Esophagus squamous epithelium (tissue), 5 donors: Measurements from ENCODE around the gene RHOT2. TPM values are rescaled to one million over a fixed set of nuclear protein-coding genes. Genes with fewer than 3 reads are reported as not detected.
A peak's percentile ranks its signal among the peaks of the same experiment; 100 is the strongest.

Source experiments
- DNase-seq: peaks from one replicate; lab custom pipeline; 2025; lab: John Stamatoyannopoulos, UW
- H3K27ac ChIP-seq, 4 donors: fragments of 200-600 bp; sonication (generic); one replicate each; pipeline ENCODE4 v1.5.1; 2016 to 2019; ENCODE audit warnings: mild to moderate bottlenecking in 1 of 4
- H3K27me3 ChIP-seq, 4 donors: fragments of 200-600 bp; sonication (generic); 1 replicate in 3 of 4; 2 replicates in 1 of 4; pipeline versions ENCODE4 v1.5.1 to v1.6.0; 2017 to 2021; ENCODE audit warnings: antibody characterized with exemption in 1 of 4
- H3K36me3 ChIP-seq, 3 donors: fragments of 200-600 bp; sonication (generic); one replicate each; pipeline ENCODE4 v1.5.1; 2016 to 2019
- H3K4me1 ChIP-seq, 3 donors: fragments of 200-600 bp; sonication (generic); one replicate each; pipeline ENCODE4 v1.5.1; 2017 to 2019
- H3K4me3 ChIP-seq, 4 donors: fragments of 200-600 bp; sonication (generic); 1 replicate in 3 of 4; 2 replicates in 1 of 4; pipeline ENCODE4 v1.5.1; 2016 to 2019; ENCODE audit warnings: mild to moderate bottlenecking in 2 of 4, moderate library complexity in 1 of 4
- H3K9me3 ChIP-seq, 3 donors: fragments of 200-600 bp; sonication (generic); one replicate each; pipeline ENCODE4 v1.5.1; 2016 to 2019
- CTCF ChIP-seq, 6 experiments: fragments of 450-650 bp in 4 of 6; fragments of 200-600 bp in 2 of 6; sonication (generic) in 2 of 6; IDR thresholded peaks; one replicate each; pipeline ENCODE4 v1.5.1; 2016 to 2019; ENCODE audit warnings: antibody characterized with exemption in 6 of 6, mild to moderate bottlenecking in 4 of 6, moderate library complexity in 4 of 6
- POLR2A ChIP-seq, 4 donors: fragments of 450-650 bp; IDR thresholded peaks; one replicate each; pipeline ENCODE4 v1.6.1; 2017; ENCODE audit warnings: antibody characterized with exemption in 4 of 4, mild to moderate bottlenecking in 4 of 4, moderate library complexity in 3 of 4
- WGBS, 2 donors: methylation state at CpG; one replicate each; pipeline ENCODE4 v1.1.5; 2018; 5-methylcytosine and 5-hydroxymethylcytosine counted together
- intact Hi-C: fragments of 100-400 bp; cut with DNase I; formaldehyde crosslinking; loops from one replicate; pipeline ENCODE4 v1.15.0; 2022
- total RNA-seq, 4 donors: library from RNA; depleted of rRNA; stranded (reverse); fragments of >200 nt; gene quantifications; one replicate each; pipeline ENCODE4 v1.1.0, GENCODE V29; 2016
- donor health status: DM: yes; HTN: yes; CAD: no.

Gene RHOT2
- total RNA-seq, 4 donors from 2014 or later = 28.4 to 70.2 (median 48.9) TPM

- DNase-seq = no peak
These were observed 52.0 kb downstream of the RHOT2 start for GRCh38 chr16:719815-720446.

GRCh38 chr16:720447-720989 lies 52.6 kb downstream of the RHOT2 start:
- Histone ChIP-seq H3K36me3 (no peaks in the 10 kb centered on the region), H3K9me3 (no peaks in the 10 kb centered on the region), H3K27ac (peak overlapping the region; percentile 78 to 90 (median 84)), H3K27me3 (peaks cover 0 to 38% (median 6%) of the 10 kb centered on the region in 4 donors), H3K4me1 (peaks cover 27 to 55% (median 30%) of the 10 kb centered on the region in 3 donors), H3K4me3 (peak overlapping the region; percentile 59 to 87 (median 72))
- WGBS, 2 donors = 0% methylated on average over 2 of the region's 38 CpGs
- TF ChIP-seq POLR2A (IDR thresholded peaks at IDR 0.05) (no peak), CTCF (IDR thresholded peaks at IDR 0.05) (no peak)
- intact Hi-C loops = no loop called here
- no peak for DNase-seq

More at GRCh38 chr16:719815-720446, 52.0 kb downstream of the RHOT2 start:
- H3K27me3 ChIP-seq = peaks cover 0 to 36% (median 6%) of the 10 kb centered on the region in 4 donors
- no peaks in the 10 kb centered on the region for H3K36me3 ChIP-seq
- TF ChIP-seq POLR2A (IDR thresholded peaks at IDR 0.05) (no peak), CTCF (IDR thresholded peaks at IDR 0.05) (no peak)
- H3K9me3 ChIP-seq = no peaks in the 10 kb centered on the region
- peaks cover 27 to 60% (median 34%) of the 10 kb centered on the region in 3 donors for H3K4me1 ChIP-seq
- H3K27ac ChIP-seq = peak overlapping the region; percentile 78 to 90 (median 84)
- H3K4me3 ChIP-seq = peak overlapping the region; percentile 59 to 87 (median 72)
- WGBS, 2 donors = 8 to 27% methylated on average over 4 to 15 of the region's 16 CpGs
- intact Hi-C loops = no loop called here

- peaks cover 0 to 38% (median 3%) of the 10 kb centered on the region in 4 donors for H3K27me3 ChIP-seq
- peaks cover 22 to 53% (median 23%) of the 10 kb centered on the region in 3 donors for H3K4me1 ChIP-seq
- peak within 1 kb of the TSS; percentile 78 to 90 (median 84) for H3K27ac ChIP-seq
- WGBS, 2 donors = no CpG with 5 or more reads among the region's 106 CpGs
- peak within 1 kb of the TSS; percentile 59 to 87 (median 72) for H3K4me3 ChIP-seq
- H3K36me3 ChIP-seq = no peaks in the 10 kb centered on the region
- DNase-seq = no peak
- TF ChIP-seq POLR2A (IDR thresholded peaks at IDR 0.05) (peak in 3 of 4 donors; percentile 42 to 71 (median 66)), CTCF (IDR thresholded peaks at IDR 0.05) (peak in 4 of 6 experiments; percentile 10 to 48 (median 24))
- intact Hi-C loops = no loop called here
- no peaks in the 10 kb centered on the region for H3K9me3 ChIP-seq
These were observed 53.2 kb downstream of the RHOT2 start, which contains the start of gene ANTKMT for GRCh38 chr16:720990-721764. Gene ANTKMT, plus strand, starts transcription at chr16:721146. Its CDS starts 129 bp downstream, at chr16:721275.

DNA sequence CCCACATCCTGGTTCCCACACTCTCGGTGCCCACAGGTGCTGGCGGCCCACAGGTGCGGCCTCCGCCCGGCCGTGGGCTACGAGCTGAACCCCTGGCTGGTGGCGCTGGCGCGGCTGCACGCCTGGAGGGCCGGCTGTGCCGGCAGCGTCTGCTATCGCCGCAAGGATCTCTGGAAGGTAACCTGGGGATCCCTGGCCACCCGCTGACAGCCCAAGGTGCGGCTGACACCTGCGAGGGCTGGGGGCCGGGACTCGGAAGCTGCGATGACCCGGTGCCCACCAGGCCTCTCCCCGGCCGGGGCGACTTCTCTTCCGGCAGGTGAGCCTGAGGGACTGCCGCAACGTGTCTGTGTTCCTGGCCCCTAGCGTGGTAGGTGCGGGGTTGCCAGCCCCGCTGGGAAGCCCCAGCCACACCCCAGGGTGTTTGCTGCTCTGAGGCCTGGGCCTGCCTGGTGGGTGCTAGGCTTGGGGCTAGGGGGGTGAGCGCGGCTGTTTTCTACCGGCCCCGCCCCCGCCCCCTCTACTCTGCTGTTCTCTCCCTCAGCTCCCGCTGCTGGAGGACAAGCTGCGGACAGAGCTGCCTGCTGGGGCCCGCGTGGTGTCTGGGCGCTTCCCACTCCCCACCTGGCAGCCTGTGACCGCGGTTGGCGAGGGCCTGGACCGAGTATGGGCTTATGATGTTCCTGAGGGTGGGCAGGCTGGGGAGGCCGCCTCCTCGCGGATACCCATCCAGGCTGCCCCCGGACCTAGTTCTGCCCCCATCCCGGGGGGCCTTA lies 54.0 kb downstream of the RHOT2 start:
- peaks cover 22 to 53% (median 24%) of the 10 kb centered on the region in 3 donors for H3K4me1 ChIP-seq
- intact Hi-C loops = no loop called here
- no peaks in the 10 kb centered on the region for H3K36me3 ChIP-seq
- no peak for DNase-seq
- H3K9me3 ChIP-seq = no peaks in the 10 kb centered on the region
- WGBS, 2 donors = 55% methylated on average over 13 of the region's 51 CpGs; no CpG with 5 or more reads in 1 of the 2 donors
- TF ChIP-seq CTCF (IDR thresholded peaks at IDR 0.05) = no peak
- TF ChIP-seq POLR2A (IDR thresholded peaks at IDR 0.05) = no peak
- peak overlapping the region in 3 of 4 donors; percentile 80 to 90 (median 88) for H3K27ac ChIP-seq
- H3K27me3 ChIP-seq = peaks cover 0 to 38% (median 1%) of the 10 kb centered on the region in 4 donors
- H3K4me3 ChIP-seq = peak overlapping the region; percentile 59 to 87 (median 72)
